Dedifferentiated amniotic fluid mesenchymal stem cell (primary cell): ENCODE data around the gene MEOX1.
"Not testable (repeated sequence)": the region's sequence is repeated elsewhere in the genome, so short reads cannot be mapped to it uniquely, and the experiment has no call there.

Source experiments
- DNase-seq: peaks from one replicate; pipeline ENCODE4 v3.0.0-alpha.2; 2016; ENCODE audit errors: extremely low spot score

Gene MEOX1

GRCh38 chr17:43661699-43662412 is at the start of gene MEOX1:
Gene MEOX1 (minus strand): TSS chr17:43661922. CDS start chr17:43661534, 388 bp downstream.
- DNase-seq, result peak; percentile 22

GRCh38 chr17:43710101-43710500 is 48.4 kb upstream of the MEOX1 start:
- no peak for DNase-seq

- DNase-seq, result no peak
These were observed 47.5 kb upstream of the MEOX1 start for GRCh38 chr17:43709210-43709609.

- DNase-seq, result no peak
These were observed 45.5 kb upstream of the MEOX1 start for GRCh38 chr17:43707184-43707583.

- DNase-seq, result no peak
These were observed 44.5 kb upstream of the MEOX1 start for GRCh38 chr17:43706235-43706634.

GRCh38 chr17:43703630-43704029 is 41.9 kb upstream of the MEOX1 start:
- no peak for DNase-seq

GRCh38 chr17:43702637-43703036 is 40.9 kb upstream of the MEOX1 start:
- DNase-seq, result no peak

- peak; percentile 21 for DNase-seq
These were observed 39.6 kb upstream of the MEOX1 start for GRCh38 chr17:43701318-43701743.

- DNase-seq, result no peak
These were observed 37.7 kb upstream of the MEOX1 start for GRCh38 chr17:43699438-43699756.

GRCh38 chr17:43698678-43699437 is 37.1 kb upstream of the MEOX1 start:
- no peak for DNase-seq

- no peak for DNase-seq
These were observed 36.2 kb upstream of the MEOX1 start for GRCh38 chr17:43697937-43698336.

- no peak for DNase-seq
These were observed 35.2 kb upstream of the MEOX1 start for GRCh38 chr17:43696891-43697290.

- DNase-seq, result peak; percentile 58
These were observed 34.5 kb upstream of the MEOX1 start for GRCh38 chr17:43695970-43696865.

- DNase-seq, result peak; percentile 67
These were observed 32.6 kb upstream of the MEOX1 start for GRCh38 chr17:43694081-43694870.

- no peak for DNase-seq
These were observed 29.6 kb upstream of the MEOX1 start for GRCh38 chr17:43691317-43691693.

GRCh38 chr17:43690624-43691316 is 29.0 kb upstream of the MEOX1 start:
- DNase-seq, result no peak

GRCh38 chr17:43689814-43690213 is 28.1 kb upstream of the MEOX1 start:
- DNase-seq, result no peak

- DNase-seq, result no peak
These were observed 27.4 kb upstream of the MEOX1 start for GRCh38 chr17:43689131-43689530.

- DNase-seq, result not testable (repeated sequence)
These were observed 25.2 kb upstream of the MEOX1 start for GRCh38 chr17:43686957-43687356.

- no peak for DNase-seq
These were observed 22.4 kb upstream of the MEOX1 start for GRCh38 chr17:43683928-43684653.
